ENCODE results near the gene CDC16. TPM values are rescaled to one million over a fixed set of nuclear protein-coding genes. Genes with fewer than 3 reads are reported as not detected.

The CDC16 gene, protein sequence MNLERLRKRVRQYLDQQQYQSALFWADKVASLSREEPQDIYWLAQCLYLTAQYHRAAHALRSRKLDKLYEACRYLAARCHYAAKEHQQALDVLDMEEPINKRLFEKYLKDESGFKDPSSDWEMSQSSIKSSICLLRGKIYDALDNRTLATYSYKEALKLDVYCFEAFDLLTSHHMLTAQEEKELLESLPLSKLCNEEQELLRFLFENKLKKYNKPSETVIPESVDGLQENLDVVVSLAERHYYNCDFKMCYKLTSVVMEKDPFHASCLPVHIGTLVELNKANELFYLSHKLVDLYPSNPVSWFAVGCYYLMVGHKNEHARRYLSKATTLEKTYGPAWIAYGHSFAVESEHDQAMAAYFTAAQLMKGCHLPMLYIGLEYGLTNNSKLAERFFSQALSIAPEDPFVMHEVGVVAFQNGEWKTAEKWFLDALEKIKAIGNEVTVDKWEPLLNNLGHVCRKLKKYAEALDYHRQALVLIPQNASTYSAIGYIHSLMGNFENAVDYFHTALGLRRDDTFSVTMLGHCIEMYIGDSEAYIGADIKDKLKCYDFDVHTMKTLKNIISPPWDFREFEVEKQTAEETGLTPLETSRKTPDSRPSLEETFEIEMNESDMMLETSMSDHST
- 104 TPM in 2 replicates for total RNA-seq
- long read RNA-seq, transcript CDC16-203 (18 exons, 2,203 nt): major isoform, 11 of 53 reads
- long read RNA-seq, partial matches to known transcripts: 24 of 53 reads
- long read RNA-seq, other reads (novel, unspliced or antisense): 15 of 53 reads

DNA sequence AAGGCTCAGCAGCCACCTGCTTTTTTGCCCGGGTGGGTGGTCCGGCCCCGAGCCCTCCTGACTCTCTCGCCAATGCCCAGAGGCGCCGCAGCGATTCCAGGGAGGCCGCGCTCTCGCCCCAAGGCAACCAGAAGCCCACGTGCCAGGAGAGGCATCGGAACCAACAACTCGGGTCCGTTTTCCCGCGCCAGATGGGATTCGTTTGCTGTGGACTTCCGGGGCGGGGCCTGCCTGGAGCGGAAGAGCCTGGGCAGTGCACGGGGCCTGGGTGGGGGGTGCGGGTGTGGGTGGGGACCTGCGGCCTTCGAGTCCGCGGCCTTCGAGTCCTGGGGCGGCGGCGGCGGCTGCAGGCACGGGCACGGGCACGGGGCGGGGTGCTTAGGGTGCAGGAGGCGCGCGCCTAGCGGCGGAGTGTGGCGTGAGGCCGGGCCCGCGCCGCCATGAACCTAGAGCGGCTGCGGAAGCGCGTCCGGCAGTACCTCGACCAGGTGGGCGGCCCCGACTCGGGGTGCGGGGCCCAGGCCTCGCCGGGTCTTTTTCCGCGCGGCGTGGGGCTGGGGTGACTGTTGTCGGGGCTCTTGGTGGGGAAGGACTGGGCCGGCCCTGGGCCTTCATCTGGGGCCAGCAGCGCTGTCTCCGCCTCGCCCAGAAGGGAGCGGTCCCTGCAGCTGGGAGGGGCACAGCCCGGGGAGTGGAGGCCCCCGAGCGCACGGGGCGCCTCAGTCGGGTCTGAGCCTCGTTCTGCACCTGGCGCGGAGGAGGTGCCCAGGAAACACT lies at the start of gene CDC16:
TSS of gene CDC16 (plus strand) at position 253 of the 777 bp plus-strand sequence. CDS start at position 441, 188 bp downstream.
- Mint-ChIP-seq H3K4me1 (ENCODE audit: low read depth) (peaks cover 15% of the 10 kb centered on the region), H3K4me3 (ENCODE audit: low read depth) (peak within 1 kb of the TSS; percentile 87)

DNA sequence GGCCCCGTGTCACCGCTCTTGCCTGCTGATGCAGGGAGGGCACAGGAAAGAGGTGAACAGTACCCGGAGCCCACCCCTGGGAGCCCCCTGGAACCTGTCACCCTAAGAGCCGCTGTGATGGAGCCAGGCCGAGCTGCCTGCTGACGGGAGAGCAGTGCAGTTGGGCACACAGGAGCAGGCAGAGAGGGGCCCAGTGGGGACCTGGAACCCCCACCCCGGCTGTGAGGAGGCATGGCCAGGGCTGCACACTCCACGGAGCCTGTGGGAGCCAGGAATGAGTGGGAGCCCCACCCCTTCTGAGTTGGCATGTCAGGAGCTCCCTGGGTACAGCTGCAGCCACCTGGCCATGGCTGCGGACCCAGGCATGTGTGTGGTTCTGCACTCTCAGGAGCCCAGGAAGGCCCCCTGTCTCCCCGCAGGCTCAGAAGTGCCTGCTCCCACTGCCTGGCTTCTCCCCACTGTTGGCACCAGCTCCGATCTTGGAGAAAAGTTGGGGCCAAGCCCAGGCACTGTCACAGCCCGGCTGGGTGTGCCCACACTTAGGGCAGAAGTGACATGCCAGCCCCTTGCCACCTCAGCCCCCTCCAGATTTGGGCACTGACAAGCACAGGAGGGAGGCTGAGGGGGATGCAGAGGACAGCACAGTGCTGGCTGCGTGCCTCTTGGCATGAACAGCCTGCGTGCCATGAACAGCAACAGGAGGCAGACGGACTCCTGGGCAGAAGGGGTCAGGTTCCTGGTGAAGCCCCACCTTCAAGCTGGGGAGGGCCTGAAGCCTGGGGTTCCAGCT lies 49.3 kb upstream of the CDC16 start:
- H3K4me1 Mint-ChIP-seq (ENCODE audit: low read depth): no peaks in the 10 kb centered on the region
- DNase-seq (ENCODE audit: low spot score, unreplicated experiment): no peak
- peaks cover 2% of the 10 kb centered on the region for H3K27me3 Mint-ChIP-seq
- no peak for TF ChIP-seq CTCF (IDR thresholded peaks at IDR 0.05; ENCODE audit: unreplicated experiment)
- no peaks in the 10 kb centered on the region for H3K36me3 Mint-ChIP-seq (ENCODE audit: insufficient read depth)
- H3K27ac Mint-ChIP-seq: no peak overlapping the region
- H3K9me3 Mint-ChIP-seq (ENCODE audit: low read depth): peaks cover 10% of the 10 kb centered on the region
- no peak overlapping the region for H3K4me3 Mint-ChIP-seq (ENCODE audit: low read depth)

More for the DNA sequence above, at the start of gene CDC16:
- Mint-ChIP-seq H3K9me3 (ENCODE audit: low read depth) (peaks cover 4% of the 10 kb centered on the region), H3K27ac (peak within 1 kb of the TSS; percentile 86), H3K27me3 (peaks cover 7% of the 10 kb centered on the region), H3K36me3 (ENCODE audit: insufficient read depth) (peaks cover 8% of the 10 kb centered on the region)
- peak; percentile 76 for DNase-seq (ENCODE audit: low spot score, unreplicated experiment)
- peak; percentile 26 for TF ChIP-seq CTCF (IDR thresholded peaks at IDR 0.05; ENCODE audit: unreplicated experiment)

DNA sequence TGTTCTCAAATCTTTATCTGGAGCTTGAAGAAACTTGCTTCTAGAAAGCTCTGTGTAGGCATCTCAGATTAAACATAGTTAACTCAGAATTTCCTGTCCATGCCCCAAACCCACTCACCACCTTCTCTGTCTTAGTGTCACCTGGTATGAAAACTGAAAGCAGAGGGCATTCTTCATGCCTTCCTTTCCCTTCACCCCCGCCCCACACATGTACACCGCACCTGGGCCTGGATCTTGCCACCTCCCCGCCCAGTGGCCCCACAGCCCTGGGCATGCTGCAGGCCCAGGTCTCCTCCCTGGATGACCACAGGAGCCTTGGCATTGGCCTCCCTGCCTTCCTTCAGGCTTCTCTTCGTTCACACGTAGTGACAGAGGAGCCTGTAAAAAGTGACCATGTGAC lies 39.8 kb upstream of the CDC16 start:
- DNase-seq (ENCODE audit: low spot score, unreplicated experiment): no peak
- H3K9me3 Mint-ChIP-seq (ENCODE audit: low read depth): peaks cover 6% of the 10 kb centered on the region
- no peaks in the 10 kb centered on the region for H3K27me3 Mint-ChIP-seq
- no peaks in the 10 kb centered on the region for H3K36me3 Mint-ChIP-seq (ENCODE audit: insufficient read depth)
- no peak overlapping the region for H3K27ac Mint-ChIP-seq
- H3K4me3 Mint-ChIP-seq (ENCODE audit: low read depth): no peak overlapping the region
- peaks cover 4% of the 10 kb centered on the region for H3K4me1 Mint-ChIP-seq (ENCODE audit: low read depth)
- no peak for TF ChIP-seq CTCF (IDR thresholded peaks at IDR 0.05; ENCODE audit: unreplicated experiment)

DNA sequence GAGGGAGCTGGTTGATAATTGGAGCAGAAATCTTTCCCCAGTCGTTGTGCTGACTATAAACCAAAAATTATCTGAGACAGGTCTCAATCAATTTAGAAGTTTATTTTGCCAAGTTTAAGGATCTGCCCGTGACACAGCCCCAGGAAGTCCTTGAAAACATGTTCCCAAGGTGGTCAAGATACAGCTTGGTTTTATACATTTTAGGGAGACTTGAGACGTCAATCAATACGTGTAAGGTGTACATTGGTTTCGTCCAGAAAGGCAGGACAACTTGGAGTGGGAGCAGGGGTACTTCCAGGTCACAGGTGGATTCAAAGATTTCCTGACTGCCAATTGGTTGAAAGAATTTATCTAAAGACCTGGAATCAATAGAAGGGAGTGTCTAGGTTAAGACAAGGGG lies 38.1 kb upstream of the CDC16 start:
- H3K36me3 Mint-ChIP-seq (ENCODE audit: insufficient read depth): no peaks in the 10 kb centered on the region
- no peak for DNase-seq (ENCODE audit: low spot score, unreplicated experiment)
- no peak overlapping the region for H3K4me3 Mint-ChIP-seq (ENCODE audit: low read depth)
- H3K27ac Mint-ChIP-seq: no peak overlapping the region
- TF ChIP-seq CTCF (IDR thresholded peaks at IDR 0.05; ENCODE audit: unreplicated experiment): no peak
- H3K27me3 Mint-ChIP-seq: no peaks in the 10 kb centered on the region
- H3K4me1 Mint-ChIP-seq (ENCODE audit: low read depth): peaks cover 4% of the 10 kb centered on the region
- H3K9me3 Mint-ChIP-seq (ENCODE audit: low read depth): no peaks in the 10 kb centered on the region
